Ovary (tissue), 3 donors: ENCODE results near the gene BORCS5.

ENCODE experiments used
- CTCF ChIP-seq, 3 donors: fragments of 450-650 bp in 2 of 3; fragments of 200-600 bp in 1 of 3; IDR thresholded peaks; one replicate each; pipeline versions ENCODE4 v1.5.1 to v1.8.0; 2016 to 2022; ENCODE audit warnings: antibody characterized with exemption in 3 of 3, mild to moderate bottlenecking in 1 of 3
- POLR2A ChIP-seq: fragments of 450-650 bp; IDR thresholded peaks from one replicate; pipeline ENCODE4 v1.6.1; 2017; ENCODE audit warnings: antibody characterized with exemption, mild to moderate bottlenecking, moderate library complexity
- donor health status: DM: no; HTN: no; CAD: no.

GRCh38 chr12:12482959-12483358, 126.1 kb downstream of the BORCS5 start:
- TF ChIP-seq CTCF (IDR thresholded peaks at IDR 0.05) (no peak), POLR2A (no peak)
